Esophagus squamous epithelium (tissue), 5 donors: ENCODE measurements around the gene PLA2G2F. TPM values are rescaled to one million over a fixed set of nuclear protein-coding genes. Genes with fewer than 3 reads are reported as not detected.

Experiments
- DNase-seq: peaks from one replicate; lab custom pipeline; 2025; lab: John Stamatoyannopoulos, UW
- H3K27ac ChIP-seq, 4 donors: fragments of 200-600 bp; sonication (generic); one replicate each; pipeline ENCODE4 v1.5.1; 2016 to 2019; ENCODE audit warnings: mild to moderate bottlenecking in 1 of 4
- H3K27me3 ChIP-seq, 4 donors: fragments of 200-600 bp; sonication (generic); 1 replicate in 3 of 4; 2 replicates in 1 of 4; pipeline versions ENCODE4 v1.5.1 to v1.6.0; 2017 to 2021; ENCODE audit warnings: antibody characterized with exemption in 1 of 4
- H3K36me3 ChIP-seq, 3 donors: fragments of 200-600 bp; sonication (generic); one replicate each; pipeline ENCODE4 v1.5.1; 2016 to 2019
- H3K4me1 ChIP-seq, 3 donors: fragments of 200-600 bp; sonication (generic); one replicate each; pipeline ENCODE4 v1.5.1; 2017 to 2019
- H3K4me3 ChIP-seq, 4 donors: fragments of 200-600 bp; sonication (generic); 1 replicate in 3 of 4; 2 replicates in 1 of 4; pipeline ENCODE4 v1.5.1; 2016 to 2019; ENCODE audit warnings: mild to moderate bottlenecking in 2 of 4, moderate library complexity in 1 of 4
- H3K9me3 ChIP-seq, 3 donors: fragments of 200-600 bp; sonication (generic); one replicate each; pipeline ENCODE4 v1.5.1; 2016 to 2019
- POLR2A ChIP-seq, 4 donors: fragments of 450-650 bp; IDR thresholded peaks; one replicate each; pipeline ENCODE4 v1.6.1; 2017; ENCODE audit warnings: antibody characterized with exemption in 4 of 4, mild to moderate bottlenecking in 4 of 4, moderate library complexity in 3 of 4
- WGBS, 2 donors: methylation state at CpG; one replicate each; pipeline ENCODE4 v1.1.5; 2018; 5-methylcytosine and 5-hydroxymethylcytosine counted together
- intact Hi-C: fragments of 100-400 bp; cut with DNase I; formaldehyde crosslinking; loops from one replicate; pipeline ENCODE4 v1.15.0; 2022
- total RNA-seq, 4 donors: library from RNA; depleted of rRNA; stranded (reverse); fragments of >200 nt; gene quantifications; one replicate each; pipeline ENCODE4 v1.1.0, GENCODE V29; 2016
- TF ChIP-seq, protein P1 (sequence below), 6 experiments: fragments of 450-650 bp in 4 of 6; fragments of 200-600 bp in 2 of 6; sonication (generic) in 2 of 6; IDR thresholded peaks; one replicate each; pipeline ENCODE4 v1.5.1; 2016 to 2019; ENCODE audit warnings: antibody characterized with exemption in 6 of 6, mild to moderate bottlenecking in 4 of 6, moderate library complexity in 4 of 6
- donor health status: DM: yes; HTN: yes; CAD: no.

Gene PLA2G2F
- total RNA-seq, 4 donors from 2014 or later: 0.48 TPM; not detected in 3

- Histone ChIP-seq H3K27ac (peak overlapping the region in 1 of 4 donors; percentile 62), H3K9me3 (no peaks in the 10 kb centered on the region), H3K36me3 (no peaks in the 10 kb centered on the region), H3K4me1 (peaks cover 0 to 15% (median 4%) of the 10 kb centered on the region in 3 donors), H3K4me3 (no peak overlapping the region), H3K27me3 (peaks cover 0 to 34% (median 0%) of the 10 kb centered on the region in 4 donors)
- intact Hi-C loops: no loop called here
- no peak for DNase-seq
- 69 to 73% methylated on average over 3 of the region's 3 CpGs for WGBS, 2 donors
- TF ChIP-seq POLR2A (IDR thresholded peaks at IDR 0.05): no peak
- TF ChIP-seq, protein P1, sequence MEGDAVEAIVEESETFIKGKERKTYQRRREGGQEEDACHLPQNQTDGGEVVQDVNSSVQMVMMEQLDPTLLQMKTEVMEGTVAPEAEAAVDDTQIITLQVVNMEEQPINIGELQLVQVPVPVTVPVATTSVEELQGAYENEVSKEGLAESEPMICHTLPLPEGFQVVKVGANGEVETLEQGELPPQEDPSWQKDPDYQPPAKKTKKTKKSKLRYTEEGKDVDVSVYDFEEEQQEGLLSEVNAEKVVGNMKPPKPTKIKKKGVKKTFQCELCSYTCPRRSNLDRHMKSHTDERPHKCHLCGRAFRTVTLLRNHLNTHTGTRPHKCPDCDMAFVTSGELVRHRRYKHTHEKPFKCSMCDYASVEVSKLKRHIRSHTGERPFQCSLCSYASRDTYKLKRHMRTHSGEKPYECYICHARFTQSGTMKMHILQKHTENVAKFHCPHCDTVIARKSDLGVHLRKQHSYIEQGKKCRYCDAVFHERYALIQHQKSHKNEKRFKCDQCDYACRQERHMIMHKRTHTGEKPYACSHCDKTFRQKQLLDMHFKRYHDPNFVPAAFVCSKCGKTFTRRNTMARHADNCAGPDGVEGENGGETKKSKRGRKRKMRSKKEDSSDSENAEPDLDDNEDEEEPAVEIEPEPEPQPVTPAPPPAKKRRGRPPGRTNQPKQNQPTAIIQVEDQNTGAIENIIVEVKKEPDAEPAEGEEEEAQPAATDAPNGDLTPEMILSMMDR (IDR thresholded peaks at IDR 0.05): no peak
Observed at GRCh38 chr1:20180844-20181207, 41.7 kb downstream of the PLA2G2F start.

GRCh38 chr1:20182415-20182814 is 43.3 kb downstream of the PLA2G2F start:
- no peaks in the 10 kb centered on the region for H3K36me3 ChIP-seq
- no peak overlapping the region for H3K4me3 ChIP-seq
- H3K27ac ChIP-seq: no peak overlapping the region
- TF ChIP-seq, protein P1 (IDR thresholded peaks at IDR 0.05): no peak
- no peak for TF ChIP-seq POLR2A (IDR thresholded peaks at IDR 0.05)
- H3K27me3 ChIP-seq: peaks cover 0 to 50% (median 0%) of the 10 kb centered on the region in 4 donors
- DNase-seq: no peak
- H3K9me3 ChIP-seq: no peaks in the 10 kb centered on the region
- intact Hi-C loops: no loop called here
- H3K4me1 ChIP-seq: peaks cover 5 to 31% (median 15%) of the 10 kb centered on the region in 3 donors

GRCh38 chr1:20183035-20183434 is 43.9 kb downstream of the PLA2G2F start:
- H3K4me3 ChIP-seq: no peak overlapping the region
- H3K9me3 ChIP-seq: no peaks in the 10 kb centered on the region
- peaks cover 0 to 55% (median 0%) of the 10 kb centered on the region in 4 donors for H3K27me3 ChIP-seq
- no peak overlapping the region for H3K27ac ChIP-seq
- intact Hi-C loops: no loop called here
- H3K36me3 ChIP-seq: no peaks in the 10 kb centered on the region
- DNase-seq: no peak
- H3K4me1 ChIP-seq: peaks cover 5 to 36% (median 18%) of the 10 kb centered on the region in 3 donors
- 66 to 72% methylated on average over 6 of the region's 10 CpGs for WGBS, 2 donors
- TF ChIP-seq, protein P1 (IDR thresholded peaks at IDR 0.05): no peak
- no peak for TF ChIP-seq POLR2A (IDR thresholded peaks at IDR 0.05)

GRCh38 chr1:20183616-20184271 is 44.6 kb downstream of the PLA2G2F start:
- Histone ChIP-seq H3K27me3 (peaks cover 0 to 62% (median 0%) of the 10 kb centered on the region in 4 donors), H3K9me3 (no peaks in the 10 kb centered on the region), H3K4me3 (no peak overlapping the region), H3K27ac (no peak overlapping the region), H3K4me1 (peaks cover 5 to 39% (median 18%) of the 10 kb centered on the region in 3 donors), H3K36me3 (no peaks in the 10 kb centered on the region)
- 77 to 83% methylated on average over 12 to 13 of the region's 13 CpGs for WGBS, 2 donors
- intact Hi-C loops: no loop called here
- no peak for DNase-seq
- TF ChIP-seq, protein P1 (IDR thresholded peaks at IDR 0.05): no peak
- no peak for TF ChIP-seq POLR2A (IDR thresholded peaks at IDR 0.05)

DNA sequence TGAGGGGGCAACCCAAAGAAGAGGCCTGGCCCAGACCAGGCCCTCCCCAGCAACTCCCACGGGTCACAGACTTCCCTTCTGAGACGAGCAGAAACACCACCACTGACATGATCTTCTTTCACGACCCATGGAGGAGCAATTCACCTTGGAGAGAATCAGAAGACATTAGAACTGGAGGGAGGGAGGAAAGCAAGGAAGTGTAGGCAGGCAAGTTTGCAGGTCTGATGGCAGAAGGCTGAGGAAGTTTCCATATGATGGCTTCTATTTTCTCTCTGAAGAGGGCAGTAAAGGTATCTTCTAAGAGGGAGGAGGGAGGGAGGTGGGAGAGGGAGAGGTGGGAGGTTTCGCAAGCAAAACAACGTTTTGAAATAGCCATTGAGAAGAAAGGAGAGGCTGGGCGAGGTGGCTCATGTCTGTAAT is 45.4 kb downstream of the PLA2G2F start:
- TF ChIP-seq, protein P1 (IDR thresholded peaks at IDR 0.05): no peak
- no peak for TF ChIP-seq POLR2A (IDR thresholded peaks at IDR 0.05)
- H3K4me1 ChIP-seq: peaks cover 5 to 39% (median 18%) of the 10 kb centered on the region in 3 donors
- H3K27me3 ChIP-seq: peaks cover 0 to 70% (median 0%) of the 10 kb centered on the region in 4 donors
- peak overlapping the region in 2 of 4 donors; percentile 79 to 87 for H3K27ac ChIP-seq
- no peak for DNase-seq
- 63 to 71% methylated on average over 5 to 6 of the region's 6 CpGs for WGBS, 2 donors
- intact Hi-C loops: no loop called here
- no peaks in the 10 kb centered on the region for H3K9me3 ChIP-seq
- no peak overlapping the region for H3K4me3 ChIP-seq
- no peaks in the 10 kb centered on the region for H3K36me3 ChIP-seq
